ENCODE data around the gene CCK. TPM values are rescaled to one million over a fixed set of nuclear protein-coding genes. Genes with fewer than 3 reads are reported as not detected.

CCK gene
- total RNA-seq, 1 donor from 2014 or later: 0.42 TPM

DNA sequence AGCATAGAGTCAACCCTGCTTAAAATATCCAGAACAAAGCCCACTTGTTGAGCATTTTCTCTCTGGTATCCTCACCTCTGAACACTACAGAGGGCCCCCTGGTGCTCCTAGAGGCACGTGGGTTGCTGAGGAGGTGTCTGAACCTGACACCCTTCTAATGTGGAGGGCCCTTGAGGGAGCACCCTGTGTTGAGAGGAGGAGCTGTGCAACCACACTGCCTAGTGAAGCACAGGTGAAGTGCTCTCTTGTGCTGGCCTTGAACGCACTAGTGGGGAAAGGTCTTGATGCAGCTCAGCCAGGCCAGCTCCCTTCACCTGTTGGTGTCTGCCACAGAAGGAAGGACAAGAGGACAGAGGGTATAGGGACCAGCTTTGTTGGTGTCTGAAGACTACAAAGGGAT lies 51.9 kb downstream of the CCK start:
- TF ChIP-seq, protein P1, sequence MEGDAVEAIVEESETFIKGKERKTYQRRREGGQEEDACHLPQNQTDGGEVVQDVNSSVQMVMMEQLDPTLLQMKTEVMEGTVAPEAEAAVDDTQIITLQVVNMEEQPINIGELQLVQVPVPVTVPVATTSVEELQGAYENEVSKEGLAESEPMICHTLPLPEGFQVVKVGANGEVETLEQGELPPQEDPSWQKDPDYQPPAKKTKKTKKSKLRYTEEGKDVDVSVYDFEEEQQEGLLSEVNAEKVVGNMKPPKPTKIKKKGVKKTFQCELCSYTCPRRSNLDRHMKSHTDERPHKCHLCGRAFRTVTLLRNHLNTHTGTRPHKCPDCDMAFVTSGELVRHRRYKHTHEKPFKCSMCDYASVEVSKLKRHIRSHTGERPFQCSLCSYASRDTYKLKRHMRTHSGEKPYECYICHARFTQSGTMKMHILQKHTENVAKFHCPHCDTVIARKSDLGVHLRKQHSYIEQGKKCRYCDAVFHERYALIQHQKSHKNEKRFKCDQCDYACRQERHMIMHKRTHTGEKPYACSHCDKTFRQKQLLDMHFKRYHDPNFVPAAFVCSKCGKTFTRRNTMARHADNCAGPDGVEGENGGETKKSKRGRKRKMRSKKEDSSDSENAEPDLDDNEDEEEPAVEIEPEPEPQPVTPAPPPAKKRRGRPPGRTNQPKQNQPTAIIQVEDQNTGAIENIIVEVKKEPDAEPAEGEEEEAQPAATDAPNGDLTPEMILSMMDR (IDR thresholded peaks at IDR 0.05; ENCODE audit: insufficient read depth, low read length, poor library complexity, severe bottlenecking): no peak
- H3K4me3 ChIP-seq (ENCODE audit: low read depth, low read length): no peak overlapping the region

DNA sequence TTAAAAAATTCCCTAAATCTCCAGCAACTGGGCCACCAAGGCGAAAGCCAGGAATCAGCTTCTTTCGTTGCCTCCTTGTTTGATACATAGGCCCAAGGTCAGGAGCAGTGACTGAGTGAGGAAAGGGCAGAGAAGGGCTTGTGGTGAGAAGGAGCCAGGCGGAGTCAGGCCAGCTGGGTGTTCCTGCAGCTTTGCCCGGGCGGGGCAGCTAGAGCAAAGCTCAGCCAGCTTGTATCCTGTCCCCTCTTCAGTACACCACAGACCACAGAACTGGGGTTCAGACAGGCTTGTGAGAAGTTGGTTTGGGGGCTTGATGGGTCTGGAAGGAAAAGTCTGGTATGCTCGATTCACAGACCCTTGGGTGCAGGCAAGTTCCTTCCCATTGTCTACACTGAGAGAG lies 52.6 kb downstream of the CCK start:
- TF ChIP-seq, protein P1 (IDR thresholded peaks at IDR 0.05; ENCODE audit: insufficient read depth, low read length, poor library complexity, severe bottlenecking): no peak
- peaks cover 2% of the 10 kb centered on the region for H3K36me3 ChIP-seq (ENCODE audit: control insufficient read depth, insufficient read depth, low read length)

More for the DNA sequence above, 51.9 kb downstream of the CCK start:
- Histone ChIP-seq H3K27me3 (ENCODE audit: control insufficient read depth, insufficient read depth, low read length) (no peaks in the 10 kb centered on the region), H3K36me3 (ENCODE audit: control insufficient read depth, insufficient read depth, low read length) (peaks cover 2% of the 10 kb centered on the region)
- no peak for DNase-seq (ENCODE audit: low read depth)

DNA sequence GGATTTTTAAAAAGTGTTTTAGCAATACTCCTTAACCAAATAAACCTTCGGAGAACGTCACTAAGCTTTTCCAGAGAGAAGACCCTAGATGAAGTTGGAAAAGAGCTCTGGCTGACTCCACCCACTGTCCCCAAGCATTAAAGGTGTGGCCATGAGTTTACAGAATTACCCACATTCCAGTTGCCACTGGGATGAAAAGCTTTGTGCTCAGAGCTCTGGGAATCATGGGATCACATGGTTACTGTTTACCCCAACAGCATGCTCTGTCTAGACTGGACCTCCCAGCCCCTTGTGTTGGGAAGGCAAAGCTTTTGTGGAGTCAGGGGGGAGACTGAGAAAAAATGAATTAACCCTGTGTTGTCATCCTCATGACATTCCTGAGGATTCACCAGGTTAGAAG lies 55.3 kb downstream of the CCK start:
- no peak for DNase-seq (ENCODE audit: low read depth)
- H3K27me3 ChIP-seq (ENCODE audit: control insufficient read depth, insufficient read depth, low read length): no peaks in the 10 kb centered on the region
- peaks cover 2% of the 10 kb centered on the region for H3K36me3 ChIP-seq (ENCODE audit: control insufficient read depth, insufficient read depth, low read length)
- TF ChIP-seq, protein P1 (IDR thresholded peaks at IDR 0.05; ENCODE audit: insufficient read depth, low read length, poor library complexity, severe bottlenecking): no peak
- H3K4me3 ChIP-seq (ENCODE audit: low read depth, low read length): no peak overlapping the region

More for the DNA sequence above, 52.6 kb downstream of the CCK start:
- Histone ChIP-seq H3K4me3 (ENCODE audit: low read depth, low read length) (no peak overlapping the region), H3K27me3 (ENCODE audit: control insufficient read depth, insufficient read depth, low read length) (no peaks in the 10 kb centered on the region)
- DNase-seq (ENCODE audit: low read depth): no peak

DNA sequence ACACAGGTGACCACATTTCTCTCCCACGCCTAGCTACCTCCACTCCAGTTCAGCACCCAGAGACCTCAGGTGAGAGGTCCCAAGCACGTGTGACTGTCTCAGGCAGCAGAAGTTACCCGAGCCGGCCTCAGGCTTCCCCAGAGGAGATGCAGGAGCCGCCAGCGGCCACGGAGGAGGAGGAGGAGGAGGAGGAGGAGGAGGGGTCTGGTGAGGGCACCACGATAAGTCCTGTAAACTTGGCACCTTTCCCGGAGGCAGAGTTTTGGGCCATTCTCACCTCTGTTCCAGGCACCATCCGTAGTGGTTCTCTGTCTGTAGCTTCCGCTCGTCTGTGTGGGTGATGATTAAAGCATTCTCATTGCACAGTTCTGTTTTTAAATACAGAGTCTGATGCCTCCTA lies 56.1 kb downstream of the CCK start:
- Histone ChIP-seq H3K27me3 (ENCODE audit: control insufficient read depth, insufficient read depth, low read length) (no peaks in the 10 kb centered on the region), H3K36me3 (ENCODE audit: control insufficient read depth, insufficient read depth, low read length) (peaks cover 2% of the 10 kb centered on the region), H3K4me3 (ENCODE audit: low read depth, low read length) (no peak overlapping the region)
- DNase-seq (ENCODE audit: low read depth): no peak
- TF ChIP-seq, protein P1 (IDR thresholded peaks at IDR 0.05; ENCODE audit: insufficient read depth, low read length, poor library complexity, severe bottlenecking): no peak

Other genes starting within 250 kb of the CCK start
- 40.6 and 41.7 TPM in 2 replicates for gene TRAK1, start 174.8 kb downstream of the CCK start, total RNA-seq
- not detected in 2 replicates for gene LYZL4, start 144.4 kb upstream of the CCK start, total RNA-seq
- gene VIPR1, start 236.5 kb upstream of the CCK start, total RNA-seq: 1.3 and 3.7 TPM in 2 replicates